Coronary artery (tissue), 2 donors: Measurements from ENCODE around the gene ANKRA2.
A peak's percentile ranks its signal among the peaks of the same experiment; 100 is the strongest.
"Not testable (repeated sequence)": the region's sequence is repeated elsewhere in the genome, so short reads cannot be mapped to it uniquely, and the experiment has no call there.

Experiments
- DNase-seq: peaks from one replicate; pipeline ENCODE4 v3.0.0-alpha.2; 2017; ENCODE audit warnings: low spot score
- H3K27ac ChIP-seq, 2 donors: fragments of 200-600 bp; sonication (generic); one replicate each; pipeline ENCODE4 v1.5.1; 2016 to 2019
- H3K4me3 ChIP-seq: fragments of 200-600 bp; sonication (generic); 2 replicates; pipeline ENCODE4 v1.5.1; 2016; ENCODE audit warnings: mild to moderate bottlenecking, moderate library complexity
- TF ChIP-seq, protein P1 (sequence below): fragments of 200-600 bp; sonication (generic); IDR thresholded peaks from one replicate; pipeline ENCODE4 v1.5.1; 2019; ENCODE audit warnings: antibody characterized with exemption

ANKRA2 gene

DNA sequence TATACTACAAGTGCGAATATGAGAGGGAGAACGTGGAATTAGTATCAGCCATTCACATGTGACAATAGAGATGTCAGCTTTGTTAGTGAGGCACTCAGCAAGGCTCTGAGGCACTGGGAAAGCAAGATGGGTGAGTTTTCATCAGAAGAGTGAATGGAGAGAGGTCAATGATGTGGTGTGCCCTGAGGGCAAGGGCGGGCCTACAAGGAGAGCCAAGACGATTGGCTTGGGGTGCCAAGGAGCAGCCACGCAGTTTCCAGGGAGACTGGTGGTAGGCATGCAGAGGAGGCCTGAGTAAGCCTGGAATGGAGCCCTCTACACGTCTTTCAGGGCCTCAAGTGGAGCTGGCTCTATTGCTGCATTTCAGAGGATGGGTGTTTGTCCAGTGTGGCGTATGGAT, 42.5 kb downstream of the ANKRA2 start:
- DNase-seq: no peak
- no peak overlapping the region for H3K27ac ChIP-seq
- TF ChIP-seq, protein P1, sequence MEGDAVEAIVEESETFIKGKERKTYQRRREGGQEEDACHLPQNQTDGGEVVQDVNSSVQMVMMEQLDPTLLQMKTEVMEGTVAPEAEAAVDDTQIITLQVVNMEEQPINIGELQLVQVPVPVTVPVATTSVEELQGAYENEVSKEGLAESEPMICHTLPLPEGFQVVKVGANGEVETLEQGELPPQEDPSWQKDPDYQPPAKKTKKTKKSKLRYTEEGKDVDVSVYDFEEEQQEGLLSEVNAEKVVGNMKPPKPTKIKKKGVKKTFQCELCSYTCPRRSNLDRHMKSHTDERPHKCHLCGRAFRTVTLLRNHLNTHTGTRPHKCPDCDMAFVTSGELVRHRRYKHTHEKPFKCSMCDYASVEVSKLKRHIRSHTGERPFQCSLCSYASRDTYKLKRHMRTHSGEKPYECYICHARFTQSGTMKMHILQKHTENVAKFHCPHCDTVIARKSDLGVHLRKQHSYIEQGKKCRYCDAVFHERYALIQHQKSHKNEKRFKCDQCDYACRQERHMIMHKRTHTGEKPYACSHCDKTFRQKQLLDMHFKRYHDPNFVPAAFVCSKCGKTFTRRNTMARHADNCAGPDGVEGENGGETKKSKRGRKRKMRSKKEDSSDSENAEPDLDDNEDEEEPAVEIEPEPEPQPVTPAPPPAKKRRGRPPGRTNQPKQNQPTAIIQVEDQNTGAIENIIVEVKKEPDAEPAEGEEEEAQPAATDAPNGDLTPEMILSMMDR: no peak
- no peak overlapping the region for H3K4me3 ChIP-seq

- no peak overlapping the region for H3K27ac ChIP-seq
- TF ChIP-seq, protein P1: peak; percentile 53
- no peak overlapping the region for H3K4me3 ChIP-seq
- no peak for DNase-seq
These were observed 45.7 kb downstream of the ANKRA2 start for GRCh38 chr5:73519531-73520283.

DNA sequence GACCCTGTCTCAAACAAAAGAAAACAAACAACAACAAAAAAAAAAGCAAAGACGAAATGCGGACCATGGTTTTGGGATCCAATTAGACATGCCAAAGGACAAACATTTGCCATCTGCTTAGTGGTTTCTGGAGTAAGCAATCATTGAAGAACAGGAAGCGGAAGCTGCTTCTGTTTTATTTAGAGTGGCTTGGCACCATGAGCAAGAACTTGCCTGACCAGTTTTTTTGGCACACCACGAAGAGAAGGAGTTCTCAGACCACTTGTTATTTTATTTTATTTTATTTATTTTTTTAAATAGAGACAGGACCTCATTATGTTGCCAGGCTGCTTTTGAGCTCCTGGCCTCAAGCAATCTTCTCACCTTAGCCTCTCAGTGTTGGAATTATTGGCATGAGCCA, 50.2 kb downstream of the ANKRA2 start:
- Histone ChIP-seq H3K4me3 (no peak overlapping the region), H3K27ac (no peak overlapping the region)
- TF ChIP-seq, protein P1: no peak
- no peak for DNase-seq

DNA sequence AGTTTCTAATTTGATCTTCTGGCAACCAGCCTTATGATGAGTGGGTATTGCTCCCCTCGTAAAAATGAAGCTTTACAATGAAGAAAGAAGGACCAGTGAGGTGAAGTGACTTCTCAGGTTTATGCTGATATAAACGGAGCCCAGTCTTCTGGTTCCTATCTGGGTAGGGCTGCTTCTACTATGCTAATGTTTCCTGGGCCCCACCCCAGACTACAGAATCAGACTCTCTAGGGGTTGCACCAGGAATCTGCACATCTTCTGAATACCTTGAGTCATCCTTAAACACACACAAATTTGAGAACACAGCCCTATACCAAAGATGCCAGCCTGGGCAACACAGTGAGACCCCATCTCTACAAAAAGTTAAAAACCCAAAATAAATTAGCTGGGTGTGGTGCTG, 51.0 kb downstream of the ANKRA2 start:
- TF ChIP-seq, protein P1: no peak
- DNase-seq: no peak
- Histone ChIP-seq H3K4me3 (no peak overlapping the region), H3K27ac (no peak overlapping the region)

- TF ChIP-seq, protein P1: no peak
- Histone ChIP-seq H3K4me3 (no peak overlapping the region), H3K27ac (no peak overlapping the region)
- no peak for DNase-seq
These were observed 51.4 kb downstream of the ANKRA2 start for GRCh38 chr5:73513996-73514395.

- DNase-seq, H3K4me3 ChIP-seq, H3K27ac ChIP-seq: not testable (repeated sequence)
These were observed 56.9 kb downstream of the ANKRA2 start for GRCh38 chr5:73508521-73508920.

- TF ChIP-seq, protein P1: no peak
- DNase-seq: no peak
- no peak overlapping the region for H3K27ac ChIP-seq
- no peak overlapping the region for H3K4me3 ChIP-seq
These were observed 58.4 kb downstream of the ANKRA2 start for GRCh38 chr5:73507062-73507461.
